OCI-LY7 (cell line): ENCODE results near the gene CCDC148. TPM values are rescaled to one million over a fixed set of nuclear protein-coding genes. Genes with fewer than 3 reads are reported as not detected.

Source experiments
- BruUV-seq: library from RNA; stranded (reverse); fragments of 400-500 nt; replicated peaks from 2 replicates; lab custom pipeline; 2021; lab: Mats Ljungman, UMichigan
- CTCF ChIA-PET: fragments of 300-600 bp; sonication (Branson Sonifier 250); formaldehyde crosslinking; loops from one replicate; lab custom pipeline; 2022; ENCODE audit warnings: antibody characterized with exemption; ENCODE audit not compliant: unreplicated experiment; lab: Charles Lee
- POLR2A ChIA-PET: fragments of 300-600 bp; sonication (Branson Sonifier 250); formaldehyde crosslinking; loops from one replicate; lab custom pipeline; 2022; ENCODE audit warnings: antibody characterized with exemption; lab: Charles Lee
- DNase-seq: peaks from one replicate; pipeline ENCODE4 v3.0.0-alpha.2; 2015; ENCODE audit warnings: low spot score
- H2AFZ ChIP-seq: fragments of 200-600 bp; sonication (generic), shearing (Covaris generic); 2 replicates; pipeline ENCODE4 v1.6.1; 2014; ENCODE audit warnings: mild to moderate bottlenecking, antibody characterized with exemption, low read length, moderate library complexity
- H3K27ac ChIP-seq: fragments of 200-600 bp; sonication (generic); 2 replicates; pipeline ENCODE4 v1.5.1; 2014; ENCODE audit warnings: mixed run types, low read depth, mild to moderate bottlenecking, moderate library complexity, low read length, inconsistent platforms; ENCODE audit not compliant: poor library complexity, severe bottlenecking
- H3K36me3 ChIP-seq: fragments of 200-600 bp; sonication (generic); 2 replicates; pipeline ENCODE4 v1.6.1; 2014; ENCODE audit warnings: mild to moderate bottlenecking, antibody characterized with exemption, low read length, moderate library complexity, mixed read lengths; ENCODE audit not compliant: insufficient read depth
- H3K4me1 ChIP-seq: fragments of 200-600 bp; sonication (generic); 2 replicates; pipeline ENCODE4 v1.5.1; 2014; ENCODE audit warnings: mild to moderate bottlenecking, low read length; ENCODE audit not compliant: insufficient read depth, poor library complexity, severe bottlenecking
- H3K4me2 ChIP-seq: fragments of 200-600 bp; sonication (generic); 2 replicates; pipeline ENCODE4 v1.6.1; 2014; ENCODE audit warnings: mild to moderate bottlenecking, low read length
- H3K4me3 ChIP-seq: fragments of 200-600 bp; sonication (generic); 2 replicates; pipeline ENCODE4 v1.5.1; 2014; ENCODE audit warnings: mild to moderate bottlenecking, low read depth, low read length; ENCODE audit not compliant: poor library complexity, severe bottlenecking
- H3K79me2 ChIP-seq: fragments of 200-600 bp; sonication (generic); 2 replicates; pipeline ENCODE4 v1.6.1; 2016; ENCODE audit warnings: low read depth, mild to moderate bottlenecking, low read length, moderate library complexity, mixed read lengths; ENCODE audit not compliant: insufficient read depth
- H3K9me2 ChIP-seq: fragments of 200-600 bp; sonication (generic); 2 replicates; pipeline ENCODE4 v1.6.1; 2016; ENCODE audit warnings: mild to moderate bottlenecking, low read length, mixed read lengths; ENCODE audit not compliant: insufficient read depth
- H3K9me3 ChIP-seq: fragments of 200-600 bp; sonication (generic); 2 replicates; pipeline ENCODE4 v1.6.1; 2014; ENCODE audit warnings: mild to moderate bottlenecking, mixed run types, low read length, mixed read lengths
- H4K20me1 ChIP-seq: fragments of 200-600 bp; sonication (generic); 2 replicates; pipeline ENCODE4 v1.6.1; 2014; ENCODE audit warnings: mild to moderate bottlenecking, antibody characterized with exemption, low read length, moderate library complexity, mixed read lengths; ENCODE audit not compliant: insufficient read depth
- CTCF ChIP-seq: fragments of 200-600 bp; sonication (generic); conservative IDR thresholded peaks from 2 replicates; pipeline ENCODE4 v1.5.1; 2014; ENCODE audit warnings: mild to moderate bottlenecking, antibody characterized with exemption, low read length, moderate library complexity, mixed read lengths
- EZH2phosphoT487 ChIP-seq: fragments of 200-600 bp; sonication (generic); IDR thresholded peaks from 2 replicates; pipeline ENCODE4 v1.6.1; 2018; ENCODE audit warnings: low read depth, borderline replicate concordance, mild to moderate bottlenecking, mixed run types, antibody characterized with exemption, low read length, moderate library complexity, mixed read lengths
- intact Hi-C: fragments of 100-400 bp; cut with micrococcal nuclease; formaldehyde crosslinking; loops from one replicate; pipeline ENCODE4 v1.10.0; 2022; ENCODE audit not compliant: unreplicated experiment
- total RNA-seq, 2 experiments: library from RNA; depleted of rRNA in 1 of 2; stranded (reverse); fragments of >200 nt in 1 of 2; shearing (Covaris generic) in 1 of 2; gene quantifications; 2 replicates each; pipeline ENCODE4 v1.2.3, GENCODE V29; 2014 to 2022

Gene CCDC148
- total RNA-seq, 2 experiments from 2014 or later, result 0.19 to 0.99 TPM

GRCh38 chr2:158489366-158490112 lies 33.0 kb upstream of the CCDC148 start:
- Histone ChIP-seq H3K4me1 (peaks cover 18% of the 10 kb centered on the region), H3K4me2 (no peak overlapping the region), H3K4me3 (no peak overlapping the region), H3K36me3 (no peaks in the 10 kb centered on the region), H4K20me1 (peaks cover 12% of the 10 kb centered on the region; the same call in 1 of the 2 replicates), H3K27ac (no peak overlapping the region), H3K9me2 (no peaks in the 10 kb centered on the region), H2AFZ (no peak overlapping the region), H3K79me2 (peaks cover 7% of the 10 kb centered on the region), H3K9me3 (no peaks in the 10 kb centered on the region)
- no TSS peak for BruUV-seq
- CTCF ChIA-PET, result no interaction called here
- TF ChIP-seq EZH2phosphoT487, result no peak
- TF ChIP-seq CTCF, result no peak
- POLR2A ChIA-PET, result interaction anchor here (0.5 to 4.0 kb wide), 10 partner anchors 8 to 1679 kb away, joined by 3 to 21 read pairs (median 4); no protein-coding TSS in a partner anchor
- peak; percentile 5 for DNase-seq
- intact Hi-C loops, result no loop called here

- CTCF ChIA-PET, result interaction anchor here (1.8 kb wide), 1 partner anchor 33 kb away, joined by 4 read pairs; no protein-coding TSS in a partner anchor
- BruUV-seq, result no TSS peak
- H3K9me2 ChIP-seq, result no peaks in the 10 kb centered on the region
- H3K27ac ChIP-seq, result no peak overlapping the region
- POLR2A ChIA-PET, result interaction anchor here (0.6 to 4.0 kb wide), 4 partner anchors 10 to 1680 kb away, joined by 4 to 21 read pairs (median 6); no protein-coding TSS in a partner anchor
- no peaks in the 10 kb centered on the region for H3K9me3 ChIP-seq
- H2AFZ ChIP-seq, result no peak overlapping the region
- TF ChIP-seq CTCF (no peak), EZH2phosphoT487 (no peak)
- no peak overlapping the region for H3K4me3 ChIP-seq
- peaks cover 18% of the 10 kb centered on the region for H3K4me1 ChIP-seq
- H3K4me2 ChIP-seq, result peak overlapping the region; percentile 35
- H3K79me2 ChIP-seq, result peaks cover 7% of the 10 kb centered on the region
- intact Hi-C loops, result no loop called here
- peak; percentile 48 for DNase-seq
- H4K20me1 ChIP-seq, result peaks cover 12% of the 10 kb centered on the region; the same call in 1 of the 2 replicates
- no peaks in the 10 kb centered on the region for H3K36me3 ChIP-seq
Observed at GRCh38 chr2:158488442-158489216, 32.1 kb upstream of the CCDC148 start.
